Stimulated activated CD4-positive, alpha-beta T cell treated with anti-CD3 and anti-CD28 coated beads, Interleukin-4, amount 100 ng/mL, for 24 hours (primary cell): ENCODE results near the gene SDHAF2.
"Not testable (repeated sequence)": the region's sequence is repeated elsewhere in the genome, so short reads cannot be mapped to it uniquely, and the experiment has no call there.

Experiments
- DNase-seq: peaks from one replicate; pipeline ENCODE4 v3.0.0-alpha.2; 2020

SDHAF2 gene

DNA sequence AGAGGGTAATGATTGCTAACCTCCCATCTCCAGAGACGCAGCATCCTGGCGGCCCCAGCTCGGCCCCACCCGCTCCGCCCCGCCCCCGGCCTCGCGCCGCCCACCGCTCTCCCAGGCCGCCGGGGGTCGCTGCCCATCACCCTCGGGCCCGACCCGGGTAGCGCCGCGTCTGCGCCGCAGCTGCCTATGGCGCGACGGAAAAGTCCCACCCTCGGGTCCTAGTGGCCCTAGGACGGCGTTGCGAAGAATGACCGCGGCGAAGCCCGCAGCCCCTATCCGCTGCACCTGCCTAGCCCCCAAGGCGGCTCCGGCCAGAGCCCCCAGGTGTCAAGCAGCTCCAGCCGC lies 606 bp upstream of the SDHAF2 start:
- DNase-seq, result peak; percentile 66

DNA sequence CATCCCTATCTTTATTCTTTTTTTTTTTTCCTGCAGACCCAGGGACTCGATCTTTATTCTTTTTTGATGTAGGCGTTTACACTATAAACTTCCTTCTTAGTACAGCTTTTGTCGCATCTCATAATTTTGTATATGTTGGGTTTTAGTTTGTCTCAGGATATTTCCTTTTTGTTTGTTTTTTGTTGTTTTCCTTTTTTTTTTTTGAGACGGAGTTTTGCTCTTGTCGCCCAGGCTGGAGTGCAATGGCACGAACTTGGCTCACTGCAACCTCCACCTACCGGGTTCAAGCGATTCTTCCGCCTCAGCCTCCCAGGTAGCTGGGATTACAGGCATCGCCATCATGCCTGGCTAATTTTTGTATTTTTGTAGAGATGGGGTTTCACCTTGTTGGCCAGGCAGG lies 915 bp downstream of the SDHAF2 start:
- not testable (repeated sequence) for DNase-seq

DNA sequence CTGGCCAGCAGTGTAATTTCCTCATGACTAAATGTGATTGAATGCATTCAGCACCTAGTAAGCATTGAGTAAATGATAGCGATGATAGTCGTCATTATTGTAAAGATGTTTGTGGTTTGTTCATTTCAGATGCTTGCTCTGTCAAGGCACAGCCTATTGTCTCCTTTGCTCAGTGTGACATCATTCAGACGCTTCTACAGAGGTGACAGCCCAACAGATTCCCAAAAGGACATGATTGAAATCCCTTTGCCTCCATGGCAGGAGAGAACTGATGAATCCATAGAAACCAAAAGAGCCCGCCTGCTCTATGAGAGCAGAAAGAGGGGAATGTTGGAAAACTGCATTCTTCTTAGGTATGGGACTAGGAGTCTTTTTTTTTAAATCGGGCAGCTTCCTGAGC lies 7.6 kb downstream of the SDHAF2 start:
- DNase-seq, result no peak

DNA sequence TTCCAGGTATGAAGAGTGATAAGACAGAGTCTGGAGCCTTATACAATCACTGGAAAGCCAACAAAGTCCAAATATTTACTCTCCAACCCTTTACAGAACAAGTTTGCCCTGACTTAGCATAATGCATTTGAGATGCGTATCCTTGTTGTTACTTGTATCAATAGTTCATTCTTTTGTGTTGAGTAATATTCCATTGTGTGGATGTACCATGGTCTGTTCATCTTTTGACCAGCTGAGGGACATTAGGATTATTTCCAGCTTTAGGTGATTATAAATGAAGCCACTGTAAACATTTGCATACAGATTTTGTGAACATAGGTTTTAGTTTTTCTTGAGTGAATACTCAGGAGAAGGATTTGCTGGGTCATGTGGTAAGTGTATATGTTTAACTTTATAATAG lies 9.7 kb downstream of the SDHAF2 start:
- DNase-seq, result no peak

DNA sequence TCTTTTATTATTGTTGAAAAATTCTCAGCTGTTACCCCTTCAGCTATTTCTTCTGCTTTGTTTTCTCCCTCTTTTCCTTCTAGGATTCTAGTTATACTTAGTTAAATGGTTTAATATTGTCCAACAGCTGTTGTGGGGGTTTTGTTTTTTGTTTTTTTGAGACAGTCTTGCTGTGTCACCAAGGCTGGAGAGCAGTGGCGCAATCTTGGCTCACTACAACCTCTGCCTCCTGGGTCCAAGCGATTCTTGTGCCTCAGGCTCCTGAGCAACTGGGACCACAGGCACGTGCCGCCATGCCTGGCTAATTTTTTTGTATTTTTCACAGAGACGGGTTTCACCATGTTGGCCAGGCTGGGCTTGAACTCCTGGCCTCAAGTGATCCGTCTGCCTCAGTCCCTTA lies 12.7 kb downstream of the SDHAF2 start:
- no peak for DNase-seq

DNA sequence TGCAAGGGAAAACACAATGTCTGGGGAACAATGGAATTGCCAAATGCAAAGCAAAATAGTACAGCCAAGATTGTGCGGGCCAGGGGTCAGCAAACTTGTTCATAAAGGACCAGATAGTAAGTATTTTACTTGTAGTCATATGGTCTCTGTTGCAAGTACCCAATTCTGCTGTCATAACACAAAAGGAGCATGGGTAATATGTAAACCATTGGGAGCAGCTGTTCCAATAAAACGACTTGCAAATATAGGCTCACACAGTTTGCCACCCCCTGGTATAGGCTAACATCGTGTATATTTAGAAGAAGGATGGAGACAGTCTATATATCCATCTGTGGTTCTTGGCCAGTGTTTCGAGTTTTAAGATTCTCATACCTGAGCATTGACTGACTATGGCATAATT lies 15.6 kb downstream of the SDHAF2 start:
- no peak for DNase-seq

DNA sequence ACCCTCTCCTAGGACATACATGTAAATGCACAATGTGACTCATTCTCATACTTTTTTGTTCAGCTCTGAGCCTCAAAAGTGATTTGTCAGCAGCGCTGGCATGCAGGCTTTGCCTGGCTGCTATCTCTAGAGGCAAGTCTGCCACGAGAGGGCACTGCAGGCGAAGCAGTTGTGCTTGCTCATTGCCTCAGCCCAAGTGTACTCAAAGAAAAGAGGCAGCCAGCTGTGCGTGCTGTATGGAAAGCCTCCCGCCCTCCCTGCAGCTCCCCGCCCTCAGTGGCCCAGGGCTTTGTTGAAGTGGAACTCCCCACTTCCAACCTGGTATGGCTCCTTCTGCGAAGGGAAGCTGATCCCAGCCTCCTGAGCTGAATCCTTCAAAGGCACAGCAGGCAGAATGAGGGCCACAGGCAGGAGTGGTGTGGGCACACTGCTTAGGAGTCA lies 16.3 kb downstream of the SDHAF2 start:
- DNase-seq, result peak; percentile 86

DNA sequence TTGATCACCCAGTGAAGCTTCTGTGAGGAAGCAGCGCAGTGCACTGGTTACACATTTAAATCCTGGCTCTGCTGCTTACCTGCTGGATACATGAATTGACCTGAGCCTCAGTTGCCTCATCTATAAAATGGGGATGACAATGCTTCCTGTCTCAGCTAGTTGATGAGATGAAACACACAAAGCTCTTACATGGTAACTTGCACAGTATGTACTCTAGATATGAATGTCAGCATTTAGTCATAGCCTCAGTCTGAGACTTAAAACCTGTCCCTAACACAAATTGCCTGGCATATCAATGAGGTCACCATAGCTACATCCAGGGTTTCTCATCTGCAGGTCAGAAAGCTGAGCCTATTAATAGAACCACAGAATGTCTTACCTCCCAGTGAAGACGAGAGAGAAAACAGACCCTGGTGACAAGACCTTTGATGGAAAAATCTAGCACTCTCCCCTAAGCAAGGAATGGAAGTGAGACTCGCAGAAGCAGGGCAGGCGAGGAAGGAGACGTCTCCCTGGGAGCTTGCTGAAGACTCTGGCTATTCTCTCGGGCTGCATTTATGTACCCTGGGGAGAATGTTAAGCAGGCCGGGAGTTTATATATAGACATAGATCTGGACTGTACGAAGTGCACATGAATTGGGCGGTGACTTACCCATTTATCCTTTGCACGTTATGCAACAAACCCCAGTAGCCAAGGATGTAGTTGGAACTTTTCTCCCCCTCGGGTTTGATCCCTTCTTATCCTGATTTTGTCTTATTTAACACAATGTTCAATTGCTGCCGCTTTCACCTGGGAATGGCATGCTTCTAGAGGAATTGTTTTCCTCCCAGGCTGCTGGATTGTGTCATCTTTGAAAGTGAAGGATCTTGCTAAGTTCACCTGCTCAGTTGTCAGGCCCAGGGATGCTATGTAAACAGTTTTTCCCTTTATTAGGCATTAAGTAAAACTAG lies 18.0 kb downstream of the SDHAF2 start:
- no peak for DNase-seq

DNA sequence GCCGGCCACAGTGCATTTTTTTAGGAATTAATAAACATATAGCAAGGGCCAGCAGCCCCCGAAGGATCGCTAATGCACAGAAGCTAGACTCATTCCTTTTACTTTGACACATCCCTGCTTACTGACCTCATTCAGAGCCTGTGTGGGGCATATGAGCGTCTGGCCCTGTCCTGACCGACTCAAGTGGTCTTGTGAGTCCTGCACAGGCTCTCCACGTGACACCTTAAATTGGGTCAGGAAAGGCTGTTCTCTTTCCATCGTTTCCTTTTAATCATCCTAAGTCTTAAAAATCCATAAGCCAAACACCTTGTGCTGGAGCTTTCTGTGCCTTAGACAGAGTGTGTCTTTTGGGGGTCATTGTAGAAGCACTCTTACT lies 18.6 kb downstream of the SDHAF2 start:
- no peak for DNase-seq

DNA sequence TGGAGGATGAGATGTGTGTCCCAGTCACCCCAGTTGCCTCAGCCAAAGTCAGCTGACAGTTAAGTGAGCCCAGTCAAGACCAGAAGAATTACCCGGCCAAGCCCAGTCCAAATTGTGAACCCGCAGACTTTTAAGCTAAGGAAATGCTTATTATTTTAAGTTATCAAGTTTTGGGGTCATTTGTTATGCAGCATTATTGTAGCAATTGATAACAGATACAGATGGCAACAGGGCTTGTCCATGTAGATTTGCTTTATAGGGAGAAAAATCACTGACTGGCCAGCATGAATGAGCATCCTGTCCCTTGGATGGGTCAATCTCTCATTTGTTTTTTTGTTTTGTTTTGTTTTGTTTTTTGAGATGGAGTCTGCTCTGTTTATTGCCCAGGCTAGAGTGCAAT lies 22.9 kb downstream of the SDHAF2 start:
- no peak for DNase-seq

DNA sequence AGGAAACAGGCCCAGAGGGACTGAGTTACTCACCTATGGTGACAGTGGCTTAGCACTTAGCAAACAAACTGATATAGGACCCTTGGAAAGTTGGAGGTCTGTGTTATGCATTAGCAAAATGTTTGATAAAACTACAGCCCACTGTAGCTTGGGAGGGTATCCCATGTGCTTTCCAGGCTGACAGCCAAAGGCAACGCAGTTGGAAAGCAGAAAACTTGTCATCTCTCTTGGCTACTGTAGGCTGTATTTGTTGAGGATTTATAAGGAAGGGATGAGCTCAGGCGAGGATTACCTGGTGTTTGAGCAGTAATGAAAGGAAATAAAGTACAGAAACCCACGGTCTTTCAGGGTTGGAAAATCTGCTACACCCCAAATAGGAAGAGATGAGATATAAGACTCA lies 23.8 kb downstream of the SDHAF2 start:
- DNase-seq, result no peak

DNA sequence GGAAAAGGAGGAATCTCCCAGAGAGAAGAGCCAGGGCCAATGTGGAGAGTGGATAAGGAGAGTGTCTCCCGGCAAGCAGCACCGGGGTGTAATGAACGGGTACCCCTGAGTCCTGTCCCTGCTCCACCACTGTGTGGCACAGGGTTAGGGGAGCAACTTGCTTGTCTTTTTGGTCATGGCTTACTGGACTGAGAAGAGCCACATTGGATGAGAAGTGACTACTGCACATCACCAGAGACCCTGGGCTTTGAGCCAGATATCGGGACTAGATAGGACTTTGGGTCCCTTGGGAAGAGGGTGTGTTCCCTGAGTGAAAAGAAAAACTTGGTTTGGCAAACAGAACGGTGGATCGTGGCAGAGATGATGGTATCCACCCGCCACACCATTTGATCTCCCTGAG lies 24.6 kb downstream of the SDHAF2 start:
- DNase-seq, result no peak

DNA sequence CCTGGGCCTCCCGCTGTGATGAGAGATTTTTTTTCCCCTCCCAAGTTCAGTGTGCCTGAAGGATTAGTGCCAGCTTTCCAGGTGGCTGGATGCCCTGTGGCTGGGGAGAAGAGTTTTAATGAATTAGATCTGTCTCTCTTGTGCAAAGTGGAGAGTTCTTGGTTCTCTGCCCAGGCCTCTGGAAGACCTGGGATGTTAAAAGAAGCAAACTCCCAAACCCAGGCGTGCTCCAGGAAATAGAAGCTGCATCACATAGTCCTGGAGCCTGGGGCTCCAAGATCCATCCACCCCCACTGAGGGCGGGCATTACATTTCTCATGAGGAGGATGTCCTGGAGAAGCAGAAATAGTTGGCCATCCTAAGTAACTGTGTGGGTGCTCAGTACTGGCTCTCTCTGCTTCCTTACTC lies 30.6 kb downstream of the SDHAF2 start:
- DNase-seq, result no peak

DNA sequence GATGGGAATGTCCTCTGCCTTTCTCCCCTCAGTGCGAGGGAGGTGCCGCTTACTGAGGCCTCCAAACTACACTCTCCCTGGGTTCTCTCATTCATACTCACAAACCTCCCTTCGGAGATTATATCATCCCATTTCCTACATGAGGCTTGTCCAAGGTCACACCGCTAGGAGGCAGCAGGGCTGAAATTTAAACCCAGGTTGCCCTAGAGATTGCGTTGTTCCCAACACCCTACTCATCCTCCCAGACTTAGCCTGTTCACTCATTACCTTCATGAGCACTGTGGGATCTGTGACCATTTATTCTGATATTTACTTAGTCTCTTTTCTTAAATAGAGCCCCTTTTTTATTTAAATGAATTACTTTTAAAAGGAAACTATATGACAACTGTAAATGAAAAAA lies 31.1 kb downstream of the SDHAF2 start:
- no peak for DNase-seq

DNA sequence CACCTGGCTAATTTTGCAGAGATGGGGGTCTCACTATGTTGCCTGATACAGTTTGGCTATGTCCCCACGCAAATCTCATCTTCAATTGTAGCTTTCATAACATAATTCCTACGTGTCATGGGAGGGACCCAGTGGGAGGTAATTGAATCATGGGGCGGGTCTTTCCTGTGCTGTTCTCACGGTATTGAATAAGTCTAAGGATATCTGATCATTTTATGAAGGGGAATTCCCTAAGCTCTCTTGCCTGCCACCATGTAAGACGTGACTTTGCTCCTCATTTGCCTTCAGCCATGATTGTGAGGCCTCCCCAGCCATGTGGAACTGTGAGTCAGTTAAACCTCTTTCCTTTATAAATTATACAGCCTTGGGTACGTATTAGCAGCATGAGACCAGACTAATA lies 37.7 kb downstream of the SDHAF2 start:
- DNase-seq, result not testable (repeated sequence)

DNA sequence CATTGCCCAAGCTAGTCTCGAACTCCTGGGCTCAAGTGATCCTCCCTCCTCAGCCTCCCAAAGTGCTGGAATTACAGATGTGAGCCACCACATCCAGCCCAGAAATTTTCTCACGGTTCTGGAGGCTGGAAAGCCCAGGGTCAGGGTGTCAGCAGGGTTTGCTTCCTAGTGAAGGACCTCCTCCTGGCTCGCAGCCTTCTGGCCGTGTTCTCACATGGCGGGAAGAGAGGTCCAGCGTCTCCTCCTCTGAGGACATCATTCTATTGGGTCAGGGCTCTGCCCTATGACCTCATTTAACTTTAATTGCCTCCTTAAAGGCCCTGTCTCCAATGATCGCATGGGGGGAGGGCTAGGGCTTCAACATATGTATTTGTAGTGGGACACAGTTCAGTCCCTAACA lies 38.1 kb downstream of the SDHAF2 start:
- no peak for DNase-seq

DNA sequence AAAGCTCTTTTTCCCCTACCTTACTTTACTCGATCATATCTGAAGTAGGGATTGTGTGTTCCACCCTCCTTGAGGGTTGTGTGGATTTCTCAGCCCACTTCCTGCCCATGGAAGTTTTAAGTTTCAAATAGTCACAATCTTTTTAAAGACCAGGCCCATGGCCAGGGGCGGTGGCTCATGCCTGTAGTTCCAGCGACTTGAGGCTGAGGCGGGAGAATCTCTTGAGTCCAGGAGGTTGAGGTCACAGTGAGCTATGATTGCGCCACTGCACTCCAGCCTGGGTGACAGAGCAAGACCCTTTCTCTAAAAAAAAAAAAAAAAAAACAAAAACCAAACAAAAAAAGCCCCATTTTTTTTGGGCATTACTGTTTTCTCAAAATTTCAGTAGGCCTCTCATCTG lies 42.4 kb downstream of the SDHAF2 start:
- no peak for DNase-seq

DNA sequence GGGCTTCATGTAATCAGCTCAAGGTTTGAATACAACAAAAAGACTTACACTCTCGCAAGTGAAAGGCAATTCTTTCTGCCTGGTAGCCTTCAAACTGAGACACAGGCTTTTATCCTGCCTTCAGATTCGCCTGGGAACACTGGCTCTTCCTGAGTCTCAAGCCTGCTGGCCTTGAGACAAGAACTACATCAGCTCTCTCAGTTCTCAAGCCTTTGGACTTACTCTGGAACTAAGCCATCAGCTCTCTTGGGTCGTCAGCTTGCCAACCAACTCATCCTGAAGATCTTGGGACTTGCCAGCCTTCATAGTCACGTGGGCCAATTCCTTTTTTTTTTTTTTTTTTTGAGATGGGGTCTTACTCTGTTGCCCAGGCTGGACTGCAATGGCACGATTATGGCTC lies 42.9 kb downstream of the SDHAF2 start:
- no peak for DNase-seq

DNA sequence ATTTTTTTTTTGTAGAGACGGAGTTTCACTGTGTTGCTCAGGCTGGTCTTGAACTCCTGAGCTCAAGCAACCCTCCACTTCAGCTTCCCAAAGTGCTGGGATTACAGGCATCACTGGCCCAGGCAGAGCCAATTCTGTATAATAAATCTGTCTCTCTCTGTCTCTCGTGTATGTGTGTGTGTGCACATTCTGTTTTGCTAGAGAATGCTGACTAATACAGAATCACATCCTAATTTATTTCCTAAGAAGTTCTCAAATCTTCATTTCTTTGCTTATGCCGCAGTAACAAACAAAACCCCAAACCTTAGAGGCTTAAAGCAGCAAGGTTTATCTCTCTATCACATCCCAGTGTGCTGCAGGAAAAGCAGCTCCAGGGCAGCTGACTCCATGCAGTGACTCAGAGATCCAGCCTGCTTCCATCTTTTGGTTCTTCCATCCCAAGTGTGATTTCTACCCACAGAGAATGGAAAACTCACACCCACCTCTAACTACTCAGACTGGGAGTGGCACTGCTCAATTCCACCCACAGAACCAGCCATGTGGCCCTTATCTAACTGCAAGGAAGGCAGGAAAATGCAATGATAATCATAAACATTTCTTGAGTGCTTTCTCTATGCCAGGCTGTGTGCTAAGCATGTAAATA lies 43.6 kb downstream of the SDHAF2 start:
- no peak for DNase-seq

DNA sequence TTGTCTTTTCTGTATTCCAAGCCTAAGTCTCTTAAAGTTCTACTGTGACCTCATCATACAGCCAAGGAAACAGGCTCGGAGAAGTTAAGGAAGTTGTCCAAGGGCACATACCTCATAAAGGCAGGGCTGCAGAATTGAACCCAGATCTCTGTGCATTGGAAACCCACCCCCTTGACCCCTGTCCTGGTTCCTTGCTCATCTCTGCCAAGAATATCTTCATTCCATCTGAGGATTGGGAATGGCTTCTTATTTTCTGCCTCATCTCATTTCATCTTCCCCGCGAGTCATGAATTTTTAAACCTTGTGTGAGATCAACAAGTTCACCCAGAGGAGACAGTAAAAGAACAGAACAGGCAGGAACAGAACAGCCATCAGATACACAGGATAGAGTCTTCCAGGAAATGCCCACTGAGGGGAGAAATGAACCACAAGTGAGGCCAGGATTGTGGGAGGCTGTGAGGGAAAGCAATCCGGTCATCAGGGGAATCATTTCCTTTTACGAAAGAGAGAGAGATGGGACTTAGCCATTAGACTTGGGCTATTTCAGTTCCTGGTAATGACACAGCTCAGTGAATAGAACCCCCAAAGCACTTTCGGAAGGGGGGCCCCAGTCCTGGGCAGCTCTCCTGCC lies 44.2 kb downstream of the SDHAF2 start:
- no peak for DNase-seq

DNA sequence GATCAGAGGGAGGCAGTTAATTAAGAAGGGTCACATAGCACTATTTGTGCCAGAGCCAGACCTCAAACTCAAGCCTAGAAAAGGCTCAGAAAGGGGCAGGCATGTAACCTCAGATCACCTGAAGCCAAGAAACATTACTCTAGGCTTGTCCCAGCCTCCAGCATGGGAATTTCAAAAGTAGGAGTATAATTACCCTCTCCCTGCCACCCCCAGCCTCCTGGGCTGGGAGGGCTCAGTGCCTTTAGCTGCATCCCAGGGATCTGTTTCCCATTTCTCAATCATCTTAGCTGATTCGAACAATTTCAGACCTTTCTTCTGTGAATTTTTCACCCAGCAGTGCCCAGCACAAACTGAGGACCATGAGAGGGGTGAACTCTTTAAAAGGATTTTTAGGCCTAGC lies 45.5 kb downstream of the SDHAF2 start:
- no peak for DNase-seq

DNA sequence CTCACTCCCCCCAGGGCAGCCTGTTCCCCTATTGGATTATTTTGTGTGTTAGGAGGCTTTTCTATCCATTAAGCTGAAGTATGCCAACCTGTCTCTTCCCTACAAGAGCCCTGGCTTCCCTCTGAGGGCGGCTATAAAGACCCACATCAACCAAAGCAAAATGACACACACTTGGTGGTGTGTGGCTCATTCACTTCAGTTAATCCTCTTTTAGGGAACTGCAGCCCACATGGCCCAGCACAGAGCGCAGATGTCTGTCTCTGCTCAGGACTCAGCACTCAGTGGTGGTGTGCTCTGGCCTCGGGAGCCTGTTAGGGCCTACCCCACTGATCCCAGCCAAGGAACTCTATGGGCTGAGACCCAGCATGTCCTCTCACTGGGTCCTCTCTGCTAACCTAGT lies 46.4 kb downstream of the SDHAF2 start:
- DNase-seq, result no peak

DNA sequence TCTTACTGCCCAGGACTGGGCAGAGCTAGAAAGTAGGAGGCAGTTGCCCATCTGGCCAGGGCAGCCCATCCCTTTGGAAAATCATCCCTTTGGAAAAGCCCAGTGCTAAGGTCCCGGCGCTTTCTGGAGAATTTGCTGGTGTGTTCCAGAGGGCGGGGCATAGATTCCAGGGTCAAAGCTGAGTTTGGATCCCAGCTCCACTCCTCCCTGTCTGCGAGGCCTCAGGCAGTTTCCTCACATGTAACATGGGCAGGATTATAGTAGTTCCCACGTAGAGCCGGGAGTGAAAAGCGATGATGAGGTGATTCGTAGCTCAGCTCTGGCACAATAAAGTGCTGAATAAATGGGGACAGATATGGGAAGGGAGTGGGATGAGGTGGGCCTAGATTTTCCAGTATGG lies 47.2 kb downstream of the SDHAF2 start:
- no peak for DNase-seq

DNA sequence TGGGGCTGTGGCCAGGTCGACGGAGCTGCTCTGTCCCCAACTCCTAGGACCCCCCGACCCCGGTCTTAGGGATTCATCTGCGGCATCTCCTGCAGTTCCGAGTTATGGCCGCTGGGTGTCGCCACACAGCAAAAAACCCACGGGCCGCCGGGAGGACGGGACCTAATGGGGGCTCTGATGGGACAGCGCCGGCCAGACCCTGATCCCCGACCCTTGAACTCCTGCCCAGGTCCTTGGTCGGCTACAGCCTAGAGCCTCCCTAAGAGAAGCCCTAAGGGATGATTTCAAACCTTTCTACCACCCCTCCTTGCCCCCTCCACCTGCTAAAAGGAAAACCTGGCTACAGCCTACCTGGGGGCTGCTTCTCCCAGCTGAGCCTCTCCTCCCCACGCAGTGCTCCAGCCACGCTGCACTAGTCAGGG lies 47.8 kb downstream of the SDHAF2 start:
- peak; percentile 58 for DNase-seq
